Activated naive CD4-positive, alpha-beta T cell treated with Interleukin-2 at 50 U/mL for 16 hours (primary cell): Measurements from ENCODE around the gene ACP2.

Source experiments
- DNase-seq: peaks from one replicate; pipeline ENCODE4 v3.0.0-alpha.2; 2020

Gene ACP2

GRCh38 chr11:47248664-47249377, at the start of gene ACP2:
Gene ACP2 (minus strand): TSS chr11:47248814. CDS start chr11:47248789, 25 bp downstream.
- DNase-seq: peak; percentile 88

- no peak for DNase-seq
Observed at GRCh38 chr11:47296045-47296444, 47.4 kb upstream of the ACP2 start.

GRCh38 chr11:47295385-47295784, 46.8 kb upstream of the ACP2 start:
- DNase-seq: no peak

GRCh38 chr11:47289856-47290255, 41.2 kb upstream of the ACP2 start:
- no peak for DNase-seq

GRCh38 chr11:47288066-47288465, 39.5 kb upstream of the ACP2 start:
- DNase-seq: no peak

- DNase-seq: no peak
Observed at GRCh38 chr11:47285969-47286770, 37.6 kb upstream of the ACP2 start.

- DNase-seq: no peak
Observed at GRCh38 chr11:47284151-47284550, 35.5 kb upstream of the ACP2 start.

GRCh38 chr11:47282462-47282861, 33.8 kb upstream of the ACP2 start:
- no peak for DNase-seq

- no peak for DNase-seq
Observed at GRCh38 chr11:47280860-47281259, 32.2 kb upstream of the ACP2 start.

- no peak for DNase-seq
Observed at GRCh38 chr11:47280099-47280498, 31.5 kb upstream of the ACP2 start.

- DNase-seq: no peak
Observed at GRCh38 chr11:47278769-47279168, 30.2 kb upstream of the ACP2 start.

- no peak for DNase-seq
Observed at GRCh38 chr11:47278058-47278457, 29.4 kb upstream of the ACP2 start.

- no peak for DNase-seq
Observed at GRCh38 chr11:47276923-47277322, 28.3 kb upstream of the ACP2 start.

- DNase-seq: no peak
Observed at GRCh38 chr11:47274495-47275235, 26.1 kb upstream of the ACP2 start.

GRCh38 chr11:47272706-47273105, 24.1 kb upstream of the ACP2 start:
- DNase-seq: no peak

- no peak for DNase-seq
Observed at GRCh38 chr11:47271961-47272661, 23.5 kb upstream of the ACP2 start.

GRCh38 chr11:47271328-47271727, 22.7 kb upstream of the ACP2 start:
- DNase-seq: no peak

GRCh38 chr11:47270331-47271271, 22.0 kb upstream of the ACP2 start:
- peak; percentile 27 for DNase-seq

GRCh38 chr11:47269829-47270305, 21.3 kb upstream of the ACP2 start, which contains the start of gene MADD:
Gene MADD (plus strand): TSS chr11:47270133.
- DNase-seq: peak; percentile 93

GRCh38 chr11:47269002-47269828, 20.6 kb upstream of the ACP2 start:
- DNase-seq: peak; percentile 84
